CD4-positive, alpha-beta T cell (primary cell): Measurements from ENCODE around the gene THEM5. TPM values are rescaled to one million over a fixed set of nuclear protein-coding genes. Genes with fewer than 3 reads are reported as not detected.
"Not testable (repeated sequence)": the region's sequence is repeated elsewhere in the genome, so short reads cannot be mapped to it uniquely, and the experiment has no call there.

ENCODE experiments used
- ATAC-seq: fragments of 200-7000 bp; cut with Tn5 transposase; one replicate; pipeline ENCODE4 v1.10.0; 2022; ENCODE audit warnings: mild to moderate bottlenecking; ENCODE audit not compliant: poor library complexity
- CTCF ChIA-PET: fragments of 350-600 bp; sonication (Branson Sonifier 250); formaldehyde crosslinking; loops from one replicate; lab custom pipeline; 2021; ENCODE audit warnings: antibody characterized with exemption, inconsistent platforms; lab: Charles Lee
- POLR2A ChIA-PET: fragments of 350-600 bp; sonication (Branson Sonifier 250); formaldehyde crosslinking; loops from one replicate; lab custom pipeline; 2021; ENCODE audit warnings: antibody characterized with exemption, inconsistent platforms; lab: Charles Lee
- DNase-seq, 14 experiments: peaks; one replicate each; pipeline ENCODE4 v3.0.0-alpha.2; 2013 to 2020; ENCODE audit warnings: mixed read lengths in 2 of 14
- H3K27ac ChIP-seq, 2 donors: one replicate each; pipeline versions ENCODE4 v1.5.1 to v1.7.0; 2013; ENCODE audit warnings: low read length in 2 of 2, low read depth in 1 of 2, mild to moderate bottlenecking in 1 of 2
- H3K27me3 ChIP-seq, 2 experiments: 1 replicate in 1 of 2; 2 replicates in 1 of 2; pipeline versions ENCODE4 v1.6.1 to v1.7.0; 2013; ENCODE audit warnings: low read length in 2 of 2, control low read depth in 1 of 2, mild to moderate bottlenecking in 1 of 2, moderate library complexity in 1 of 2; ENCODE audit not compliant: insufficient read depth in 2 of 2, control insufficient read depth in 1 of 2
- H3K36me3 ChIP-seq: one replicate; pipeline ENCODE4 v1.6.1; 2013; ENCODE audit warnings: low read length, control low read depth; ENCODE audit not compliant: insufficient read depth
- H3K4me1 ChIP-seq: one replicate; pipeline ENCODE4 v1.6.1; 2013; ENCODE audit warnings: low read length, control low read depth; ENCODE audit not compliant: insufficient read depth
- H3K4me3 ChIP-seq: one replicate; pipeline ENCODE4 v1.5.1; 2013; ENCODE audit warnings: mild to moderate bottlenecking, low read length, moderate library complexity
- H3K9me3 ChIP-seq, 2 experiments: 1 replicate in 1 of 2; 2 replicates in 1 of 2; pipeline versions ENCODE4 v1.6.1 to v1.7.0; 2013; ENCODE audit warnings: low read length in 2 of 2, mild to moderate bottlenecking in 2 of 2, control low read depth in 1 of 2, moderate library complexity in 1 of 2; ENCODE audit not compliant: control insufficient read depth in 1 of 2, insufficient read depth in 1 of 2
- H3K27ac Mint-ChIP-seq: one replicate; pipeline ENCODE4 v1.8.0; 2020; ENCODE audit warnings: mixed read lengths
- H3K27me3 Mint-ChIP-seq: one replicate; pipeline ENCODE4 v1.8.0; 2021; ENCODE audit warnings: mixed read lengths
- H3K36me3 Mint-ChIP-seq: one replicate; pipeline ENCODE4 v1.8.0; 2021; ENCODE audit warnings: low read depth, mixed read lengths
- H3K4me1 Mint-ChIP-seq: one replicate; pipeline ENCODE4 v1.8.0; 2021; ENCODE audit warnings: low read depth, mixed read lengths
- H3K4me3 Mint-ChIP-seq: one replicate; pipeline ENCODE4 v1.8.0; 2020; ENCODE audit warnings: mild to moderate bottlenecking, mixed read lengths
- H3K9me3 Mint-ChIP-seq: one replicate; pipeline ENCODE4 v1.8.0; 2020; ENCODE audit warnings: mixed read lengths
- intact Hi-C, 2 experiments: fragments of 100-400 bp; cut with DNase I in 1 of 2; cut with micrococcal nuclease in 1 of 2; formaldehyde crosslinking; loops; one replicate each; pipeline versions ENCODE4 v1.15.1 to v1.9.0; 2023 to 2025; cut with DNase I, micrococcal nuclease
- total RNA-seq, 174 experiments: library from RNA in 2 of 174; stranded (reverse) in 2 of 174; gene quantifications; one replicate each; pipeline ENCODE4 v1.2.3 and lab custom pipeline; 2021 to 2026
- TF ChIP-seq, protein P1 (sequence below): fragments of 200-600 bp; IDR thresholded peaks from one replicate; pipeline ENCODE4 v1.8.0; 2022; ENCODE audit warnings: antibody characterized with exemption, mild to moderate bottlenecking

Gene THEM5
- total RNA-seq, 2 experiments from 2014 or later, result not detected

GRCh38 chr1:151887028-151887427, 33.5 kb upstream of the THEM5 start:
- CTCF ChIA-PET, result interaction anchor here (0.9 to 2.0 kb wide), 2 partner anchors 81 to 115 kb away, joined by 3 to 9 read pairs; no protein-coding TSS in a partner anchor
- TF ChIP-seq, protein P1, sequence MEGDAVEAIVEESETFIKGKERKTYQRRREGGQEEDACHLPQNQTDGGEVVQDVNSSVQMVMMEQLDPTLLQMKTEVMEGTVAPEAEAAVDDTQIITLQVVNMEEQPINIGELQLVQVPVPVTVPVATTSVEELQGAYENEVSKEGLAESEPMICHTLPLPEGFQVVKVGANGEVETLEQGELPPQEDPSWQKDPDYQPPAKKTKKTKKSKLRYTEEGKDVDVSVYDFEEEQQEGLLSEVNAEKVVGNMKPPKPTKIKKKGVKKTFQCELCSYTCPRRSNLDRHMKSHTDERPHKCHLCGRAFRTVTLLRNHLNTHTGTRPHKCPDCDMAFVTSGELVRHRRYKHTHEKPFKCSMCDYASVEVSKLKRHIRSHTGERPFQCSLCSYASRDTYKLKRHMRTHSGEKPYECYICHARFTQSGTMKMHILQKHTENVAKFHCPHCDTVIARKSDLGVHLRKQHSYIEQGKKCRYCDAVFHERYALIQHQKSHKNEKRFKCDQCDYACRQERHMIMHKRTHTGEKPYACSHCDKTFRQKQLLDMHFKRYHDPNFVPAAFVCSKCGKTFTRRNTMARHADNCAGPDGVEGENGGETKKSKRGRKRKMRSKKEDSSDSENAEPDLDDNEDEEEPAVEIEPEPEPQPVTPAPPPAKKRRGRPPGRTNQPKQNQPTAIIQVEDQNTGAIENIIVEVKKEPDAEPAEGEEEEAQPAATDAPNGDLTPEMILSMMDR, result no peak

GRCh38 chr1:151885479-151885878, 32.0 kb upstream of the THEM5 start:
- H3K9me3 Mint-ChIP-seq, result no peaks in the 10 kb centered on the region
- no peaks in the 10 kb centered on the region for H3K27me3 Mint-ChIP-seq
- intact Hi-C loops, result no loop called here

More at GRCh38 chr1:151887028-151887427, 33.5 kb upstream of the THEM5 start:
- ATAC-seq, result no peak
- Mint-ChIP-seq H3K9me3 (no peaks in the 10 kb centered on the region), H3K27me3 (no peaks in the 10 kb centered on the region), H3K27ac (no peak overlapping the region), H3K4me3 (no peak overlapping the region), H3K36me3 (peaks cover 79% of the 10 kb centered on the region), H3K4me1 (peaks cover 25% of the 10 kb centered on the region)
- peaks cover 42% of the 10 kb centered on the region for H3K36me3 ChIP-seq
- peaks cover 9% of the 10 kb centered on the region for H3K4me1 ChIP-seq
- H3K27ac ChIP-seq, result no peak overlapping the region
- no peaks in the 10 kb centered on the region for H3K27me3 ChIP-seq
- intact Hi-C loops, result no loop called here
- no peak overlapping the region for H3K4me3 ChIP-seq
- POLR2A ChIA-PET, result interaction anchor here (3.3 kb wide), 1 partner anchor 11 kb away, joined by 17 read pairs; no protein-coding TSS in a partner anchor
- DNase-seq, result no peak
- H3K9me3 ChIP-seq, result no peaks in the 10 kb centered on the region

GRCh38 chr1:151884879-151885278, 31.4 kb upstream of the THEM5 start:
- POLR2A ChIA-PET, result interaction anchor here (0.9 to 1.5 kb wide), 2 partner anchors 10 to 14 kb away, joined by 3 read pairs; no protein-coding TSS in a partner anchor
- Mint-ChIP-seq H3K4me1 (peaks cover 13% of the 10 kb centered on the region), H3K36me3 (peaks cover 67% of the 10 kb centered on the region)
- H3K27ac Mint-ChIP-seq, DNase-seq, H3K9me3 Mint-ChIP-seq, CTCF ChIA-PET, H3K9me3 ChIP-seq, H3K27ac ChIP-seq, H3K4me3 Mint-ChIP-seq, H3K4me3 ChIP-seq, ATAC-seq, H3K27me3 Mint-ChIP-seq, H3K4me1 ChIP-seq, H3K27me3 ChIP-seq: not testable (repeated sequence)
- intact Hi-C loops, result loop anchor here in 1 of 2 experiments (5.0 kb wide), 1 partner anchor 32 kb away; no protein-coding TSS in a partner anchor
- H3K36me3 ChIP-seq, result peaks cover 38% of the 10 kb centered on the region

More at GRCh38 chr1:151885479-151885878, 32.0 kb upstream of the THEM5 start:
- TF ChIP-seq, protein P1, result no peak
- H3K4me3 ChIP-seq, result no peak overlapping the region
- no peaks in the 10 kb centered on the region for H3K9me3 ChIP-seq
- no peak overlapping the region for H3K27ac Mint-ChIP-seq
- ChIA-PET CTCF (no interaction called here), POLR2A (interaction anchor here (0.9 to 1.0 kb wide), 2 partner anchors 10 to 13 kb away, joined by 3 to 4 read pairs; no protein-coding TSS in a partner anchor)
- H3K36me3 ChIP-seq, result peaks cover 38% of the 10 kb centered on the region
- peaks cover 17% of the 10 kb centered on the region for H3K4me1 Mint-ChIP-seq
- H3K4me1 ChIP-seq, result peaks cover 2% of the 10 kb centered on the region
- ATAC-seq (no peak), DNase-seq (no peak)
- H3K4me3 Mint-ChIP-seq, result no peak overlapping the region
- H3K27ac ChIP-seq, result no peak overlapping the region
- H3K27me3 ChIP-seq, result no peaks in the 10 kb centered on the region
- peaks cover 73% of the 10 kb centered on the region for H3K36me3 Mint-ChIP-seq

- intact Hi-C loops, result loop anchor here in 1 of 2 experiments (5.0 kb wide), 1 partner anchor 33 kb away; no protein-coding TSS in a partner anchor
- H3K4me1 ChIP-seq, H3K27ac ChIP-seq, DNase-seq, H3K4me3 ChIP-seq, H3K9me3 ChIP-seq, CTCF ChIA-PET, H3K27ac Mint-ChIP-seq, H3K27me3 Mint-ChIP-seq, H3K4me3 Mint-ChIP-seq, H3K27me3 ChIP-seq, H3K9me3 Mint-ChIP-seq, ATAC-seq: not testable (repeated sequence)
- H3K36me3 Mint-ChIP-seq, result peaks cover 64% of the 10 kb centered on the region
- peaks cover 37% of the 10 kb centered on the region for H3K36me3 ChIP-seq
- H3K4me1 Mint-ChIP-seq, result peaks cover 12% of the 10 kb centered on the region
- POLR2A ChIA-PET, result interaction anchor here (0.8 to 1.5 kb wide), 3 partner anchors 9 to 117 kb away, joined by 3 read pairs; no protein-coding TSS in a partner anchor
These were observed 30.9 kb upstream of the THEM5 start for GRCh38 chr1:151884445-151884844.

- peaks cover 60% of the 10 kb centered on the region for H3K36me3 Mint-ChIP-seq
- CTCF ChIA-PET, H3K9me3 Mint-ChIP-seq, H3K27ac Mint-ChIP-seq, H3K4me1 Mint-ChIP-seq, H3K27me3 Mint-ChIP-seq, H3K27ac ChIP-seq, ATAC-seq, DNase-seq, H3K9me3 ChIP-seq, H3K4me3 Mint-ChIP-seq, H3K27me3 ChIP-seq, H3K4me3 ChIP-seq, H3K4me1 ChIP-seq: not testable (repeated sequence)
- POLR2A ChIA-PET, result interaction anchor here (0.8 to 1.5 kb wide), 2 partner anchors 15 to 118 kb away, joined by 3 read pairs; no protein-coding TSS in a partner anchor
- H3K36me3 ChIP-seq, result peaks cover 37% of the 10 kb centered on the region
- intact Hi-C loops, result loop anchor here in 1 of 2 experiments (5.0 kb wide), 1 partner anchor 33 kb away; no protein-coding TSS in a partner anchor
These were observed 30.4 kb upstream of the THEM5 start for GRCh38 chr1:151883898-151884297.
